GM18507 (cell line): ENCODE data around the gene REXO4.
A peak's percentile ranks its signal among the peaks of the same experiment; 100 is the strongest.
"Not testable (repeated sequence)": the region's sequence is repeated elsewhere in the genome, so short reads cannot be mapped to it uniquely, and the experiment has no call there.

Experiments
- DNase-seq: peaks from one replicate; pipeline ENCODE4 v3.0.0; 2011; ENCODE audit warnings: low read depth; ENCODE audit not compliant: insufficient read length; ENCODE audit errors: extremely low spot score
- FAIRE-seq: peaks from 2 replicates; lab custom pipeline; 2011; peaks lifted over from hg19 to GRCh38; lab: Jason Lieb, UNC

REXO4 gene

GRCh38 chr9:133393399-133393798 lies 24.4 kb downstream of the REXO4 start:
- DNase-seq (no peak), FAIRE-seq (no peak)

GRCh38 chr9:133392308-133392707 lies 25.5 kb downstream of the REXO4 start:
- not testable (repeated sequence) for FAIRE-seq, DNase-seq

- DNase-seq, FAIRE-seq: not testable (repeated sequence)
Observed at GRCh38 chr9:133391449-133391848, 26.4 kb downstream of the REXO4 start.

- no peak for FAIRE-seq
- DNase-seq = no peak
Observed at GRCh38 chr9:133390713-133391112, 27.1 kb downstream of the REXO4 start.

GRCh38 chr9:133389562-133389961 lies 28.2 kb downstream of the REXO4 start:
- FAIRE-seq = no peak
- DNase-seq = no peak

GRCh38 chr9:133389025-133389557 lies 28.7 kb downstream of the REXO4 start:
- FAIRE-seq = no peak
- no peak for DNase-seq

- FAIRE-seq (no peak), DNase-seq (no peak)
Observed at GRCh38 chr9:133387680-133388079, 30.1 kb downstream of the REXO4 start.

- FAIRE-seq (no peak), DNase-seq (no peak)
Observed at GRCh38 chr9:133386338-133386737, 31.5 kb downstream of the REXO4 start.

GRCh38 chr9:133385452-133385851 lies 32.4 kb downstream of the REXO4 start:
- DNase-seq (no peak), FAIRE-seq (no peak)

GRCh38 chr9:133384736-133385321 lies 33.0 kb downstream of the REXO4 start:
- FAIRE-seq (no peak), DNase-seq (no peak)

- FAIRE-seq (no peak), DNase-seq (no peak)
Observed at GRCh38 chr9:133383438-133383837, 34.4 kb downstream of the REXO4 start.

- FAIRE-seq (no peak), DNase-seq (no peak)
Observed at GRCh38 chr9:133382507-133383141, 35.2 kb downstream of the REXO4 start.

GRCh38 chr9:133380734-133381133 lies 37.1 kb downstream of the REXO4 start:
- FAIRE-seq (no peak), DNase-seq (no peak)

GRCh38 chr9:133379153-133380086 lies 38.4 kb downstream of the REXO4 start:
- FAIRE-seq = no peak
- DNase-seq = no peak

GRCh38 chr9:133378408-133378962 lies 39.3 kb downstream of the REXO4 start:
- DNase-seq (no peak), FAIRE-seq (no peak)

GRCh38 chr9:133377721-133378216 lies 40.0 kb downstream of the REXO4 start:
- no peak for FAIRE-seq
- DNase-seq = no peak

GRCh38 chr9:133377280-133377679 lies 40.5 kb downstream of the REXO4 start:
- not testable (repeated sequence) for FAIRE-seq, DNase-seq

GRCh38 chr9:133375724-133376654 lies 41.8 kb downstream of the REXO4 start, which contains the start of the genes STKLD1 and SURF4:
STKLD1 (plus strand) TSS chr9:133376366; CDS start chr9:133376474, 108 bp downstream.
SURF4 (minus strand) TSS chr9:133376060; CDS start chr9:133375969, 91 bp downstream.
- DNase-seq (peak; percentile 100), FAIRE-seq (peak; percentile 86)
